NT2/D1 (cell line): ENCODE results near the gene NCCRP1.
A peak's percentile ranks its signal among the peaks of the same experiment; 100 is the strongest.

Experiments used
- DNase-seq: peaks from one replicate; pipeline ENCODE4 v3.0.0-alpha.2; 2011; ENCODE audit warnings: low read depth, low spot score
- H3K27me3 ChIP-seq: 2 replicates; pipeline ENCODE4 v1.6.0; 2011; ENCODE audit warnings: mild to moderate bottlenecking; ENCODE audit not compliant: insufficient read length, insufficient read depth
- H3K36me3 ChIP-seq: 2 replicates; pipeline ENCODE4 v1.6.1; 2011; ENCODE audit warnings: mild to moderate bottlenecking, low read length, mixed read lengths; ENCODE audit not compliant: insufficient read depth, insufficient read length
- H3K4me1 ChIP-seq: 2 replicates; pipeline ENCODE4 v1.5.1; 2011; ENCODE audit not compliant: insufficient read depth, insufficient read length
- H3K4me3 ChIP-seq: 2 replicates; pipeline ENCODE4 v1.5.1; 2011; ENCODE audit warnings: low read depth; ENCODE audit not compliant: insufficient read length
- H3K9ac ChIP-seq: 2 replicates; pipeline ENCODE4 v1.6.0; 2011; ENCODE audit warnings: low read depth; ENCODE audit not compliant: insufficient read length
- H3K9me3 ChIP-seq: 2 replicates; pipeline ENCODE4 v1.5.1; 2011; ENCODE audit warnings: mild to moderate bottlenecking, low read length; ENCODE audit not compliant: insufficient read depth
- SUZ12 ChIP-seq: IDR thresholded peaks from 2 replicates; pipeline ENCODE4 v1.6.1; 2011; ENCODE audit not compliant: insufficient read length, insufficient read depth; ENCODE audit errors: extremely low read depth
- YY1 ChIP-seq: IDR thresholded peaks from 2 replicates; pipeline ENCODE4 v1.6.1; 2011; ENCODE audit not compliant: insufficient read length, insufficient read depth
- ZNF274 ChIP-seq: IDR thresholded peaks from 2 replicates; pipeline ENCODE4 v1.6.1; 2011; ENCODE audit warnings: mild to moderate bottlenecking, low read depth, low read length

The NCCRP1 gene

DNA sequence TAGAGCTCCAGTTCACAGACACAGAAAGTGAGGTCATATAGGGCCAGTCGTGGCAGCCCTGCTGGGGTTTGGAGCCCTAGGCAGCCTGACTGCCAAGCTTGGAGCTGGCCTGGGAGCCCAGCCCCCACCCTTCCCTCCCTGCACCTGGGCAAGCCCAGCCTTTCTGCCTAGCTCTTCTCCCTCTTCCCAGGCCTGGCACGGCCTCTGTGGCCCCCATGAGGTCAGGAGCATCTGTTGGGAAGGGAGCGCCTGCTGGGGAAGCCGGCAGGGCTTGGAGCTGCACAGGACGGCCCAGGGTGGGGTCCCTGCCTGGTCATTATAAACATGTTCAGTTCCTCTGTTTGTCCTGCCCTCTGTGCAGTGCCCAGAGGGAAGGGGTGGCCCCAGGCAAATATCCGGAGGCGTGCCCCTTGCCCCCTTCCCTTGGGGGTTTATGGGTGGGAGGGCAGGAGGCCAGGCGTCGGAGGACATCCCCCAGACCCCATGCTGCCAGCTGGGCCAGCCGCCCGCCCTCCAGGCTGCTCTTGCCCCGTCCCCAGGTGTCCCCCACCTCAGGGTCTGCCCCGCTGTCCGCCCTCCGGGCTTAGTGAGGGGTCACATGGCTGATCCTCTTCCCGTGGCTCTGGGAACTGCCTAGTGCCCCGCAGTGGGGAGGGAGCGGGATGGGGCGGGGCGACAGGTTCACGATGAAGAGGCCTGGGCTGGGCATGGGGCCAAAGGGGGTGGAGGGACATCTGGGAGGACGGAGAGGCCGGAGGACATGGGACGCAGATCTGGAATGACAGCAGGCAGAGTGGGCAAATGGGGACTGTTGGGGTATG, 30.0 kb upstream of the NCCRP1 start:
- Histone ChIP-seq H3K9me3 (no peaks in the 10 kb centered on the region), H3K9ac (no peak overlapping the region), H3K4me1 (peaks cover 13% of the 10 kb centered on the region), H3K4me3 (no peak overlapping the region), H3K27me3 (no peaks in the 10 kb centered on the region), H3K36me3 (peaks cover 18% of the 10 kb centered on the region)
- TF ChIP-seq SUZ12: no peak
- DNase-seq: no peak

DNA sequence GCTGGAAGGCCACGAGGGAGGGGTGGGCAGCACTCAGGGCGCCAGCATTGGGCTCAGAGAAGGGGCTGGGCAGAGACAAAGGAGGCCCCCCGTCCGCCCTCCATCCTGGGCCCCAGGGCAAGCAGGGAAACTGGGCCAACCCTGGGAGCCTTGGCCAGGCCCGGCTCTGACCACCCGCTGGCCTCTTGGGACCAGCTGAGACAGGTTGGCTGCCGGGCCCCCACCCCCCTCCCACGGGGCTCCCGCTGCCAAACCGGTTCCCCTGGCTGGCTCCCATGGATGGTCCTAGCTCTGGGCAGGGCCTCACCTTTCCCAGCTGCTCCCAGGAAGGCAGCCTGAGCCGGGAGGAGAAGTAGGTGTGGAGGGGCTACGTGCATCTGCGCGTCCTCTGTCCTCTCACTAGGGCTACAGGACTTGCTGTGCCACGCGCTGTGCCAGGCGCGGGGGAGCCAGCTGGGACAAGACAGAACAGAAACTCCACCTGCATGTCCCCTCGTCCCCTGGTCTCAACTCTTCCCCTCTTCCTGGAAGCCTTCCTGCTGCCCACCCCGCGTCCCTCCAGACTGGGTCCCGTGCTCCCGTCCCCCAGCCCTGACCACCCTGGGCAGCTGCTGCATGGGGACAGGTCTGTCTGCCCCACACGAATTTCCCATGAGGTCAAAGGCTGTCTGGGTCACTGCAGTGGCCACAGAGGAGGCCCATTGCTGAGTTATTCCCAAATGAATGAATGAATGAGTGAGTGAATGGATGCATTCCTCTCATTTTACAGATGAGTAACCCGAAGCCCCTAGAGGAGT, 29.1 kb upstream of the NCCRP1 start:
- H3K36me3 ChIP-seq: peaks cover 24% of the 10 kb centered on the region
- H3K9me3 ChIP-seq: no peaks in the 10 kb centered on the region
- TF ChIP-seq YY1: no peak
- TF ChIP-seq ZNF274: no peak
- no peak for TF ChIP-seq SUZ12
- H3K4me1 ChIP-seq: peaks cover 15% of the 10 kb centered on the region
- H3K27me3 ChIP-seq: no peaks in the 10 kb centered on the region
- H3K4me3 ChIP-seq: no peak overlapping the region
- H3K9ac ChIP-seq: peak overlapping the region; percentile 10
- no peak for DNase-seq

DNA sequence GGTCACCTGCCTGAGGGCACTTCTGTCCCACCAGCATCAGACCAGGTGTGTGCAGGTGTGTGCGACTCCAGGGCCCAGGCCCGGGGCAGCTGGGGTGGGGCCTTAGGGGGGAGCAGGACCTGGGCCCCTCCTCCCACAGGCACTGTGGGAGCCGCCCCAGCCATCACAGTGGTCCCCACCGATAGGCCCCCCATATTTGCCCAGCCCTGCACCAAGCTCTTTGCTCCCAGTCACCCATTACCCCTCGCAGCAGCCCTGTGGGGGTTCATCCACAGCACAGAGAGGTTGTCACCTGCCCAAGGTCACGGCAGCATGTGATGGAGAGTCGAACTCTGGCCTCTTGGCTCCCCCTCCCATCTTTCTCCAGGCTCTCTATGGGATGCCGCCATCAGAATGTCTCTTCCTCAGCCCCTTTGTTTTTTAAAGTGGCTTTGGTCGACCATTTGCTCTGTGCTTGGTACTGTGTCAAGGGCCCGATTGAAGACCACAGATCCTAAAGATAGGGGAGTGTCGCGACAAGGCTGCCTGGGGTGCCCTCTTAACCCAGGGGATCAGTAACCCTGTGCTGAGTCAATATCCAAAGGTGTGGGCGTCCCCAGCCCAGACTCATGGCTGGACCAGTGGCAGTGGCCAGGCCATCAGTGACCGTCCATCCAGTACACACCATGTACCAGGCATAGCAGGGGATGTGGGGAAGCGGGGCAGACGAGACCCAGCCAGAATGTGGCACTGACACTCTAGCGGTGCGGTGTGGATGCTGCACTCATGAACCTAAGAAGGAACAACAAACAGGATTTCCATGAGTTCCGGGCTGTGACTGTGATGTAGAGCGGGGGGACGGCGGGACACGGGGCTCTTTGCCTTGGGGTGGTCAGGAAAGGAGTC, 28.3 kb upstream of the NCCRP1 start:
- TF ChIP-seq ZNF274 (no peak), YY1 (no peak), SUZ12 (no peak)
- Histone ChIP-seq H3K4me1 (peaks cover 16% of the 10 kb centered on the region), H3K27me3 (no peaks in the 10 kb centered on the region), H3K9me3 (no peaks in the 10 kb centered on the region), H3K36me3 (peaks cover 25% of the 10 kb centered on the region), H3K4me3 (no peak overlapping the region), H3K9ac (no peak overlapping the region)
- no peak for DNase-seq

DNA sequence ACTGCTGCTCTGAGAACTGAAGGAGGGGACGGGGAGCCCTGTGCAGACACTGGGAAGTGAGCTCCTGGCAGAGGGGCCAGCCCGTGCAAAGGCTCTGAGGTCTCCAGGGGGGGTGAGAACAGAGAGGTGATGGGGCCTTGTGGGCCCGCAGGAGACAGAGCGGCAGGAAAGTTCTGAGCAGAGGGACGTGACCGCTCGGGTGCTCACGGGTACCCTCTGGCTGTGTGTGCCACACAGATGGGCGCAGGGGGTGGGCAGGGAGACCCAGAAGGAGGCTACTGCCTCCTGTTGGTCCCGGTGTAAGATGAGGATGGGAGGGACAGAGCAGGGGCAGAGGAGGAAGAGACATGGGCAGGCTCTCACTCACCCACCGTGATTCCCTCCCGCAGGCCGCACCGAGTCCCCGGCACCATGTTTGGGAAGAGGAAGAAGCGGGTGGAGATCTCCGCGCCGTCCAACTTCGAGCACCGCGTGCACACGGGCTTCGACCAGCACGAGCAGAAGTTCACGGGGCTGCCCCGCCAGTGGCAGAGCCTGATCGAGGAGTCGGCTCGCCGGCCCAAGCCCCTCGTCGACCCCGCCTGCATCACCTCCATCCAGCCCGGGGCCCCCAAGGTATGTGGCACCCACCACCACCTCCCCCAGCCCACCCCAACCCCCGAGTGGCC, 27.5 kb upstream of the NCCRP1 start:
- H3K9ac ChIP-seq: no peak overlapping the region
- peaks cover 29% of the 10 kb centered on the region for H3K36me3 ChIP-seq
- TF ChIP-seq SUZ12: no peak
- no peak for TF ChIP-seq YY1
- TF ChIP-seq ZNF274: no peak
- H3K4me3 ChIP-seq: no peak overlapping the region
- no peaks in the 10 kb centered on the region for H3K27me3 ChIP-seq
- DNase-seq: no peak
- no peaks in the 10 kb centered on the region for H3K9me3 ChIP-seq
- H3K4me1 ChIP-seq: peaks cover 16% of the 10 kb centered on the region

DNA sequence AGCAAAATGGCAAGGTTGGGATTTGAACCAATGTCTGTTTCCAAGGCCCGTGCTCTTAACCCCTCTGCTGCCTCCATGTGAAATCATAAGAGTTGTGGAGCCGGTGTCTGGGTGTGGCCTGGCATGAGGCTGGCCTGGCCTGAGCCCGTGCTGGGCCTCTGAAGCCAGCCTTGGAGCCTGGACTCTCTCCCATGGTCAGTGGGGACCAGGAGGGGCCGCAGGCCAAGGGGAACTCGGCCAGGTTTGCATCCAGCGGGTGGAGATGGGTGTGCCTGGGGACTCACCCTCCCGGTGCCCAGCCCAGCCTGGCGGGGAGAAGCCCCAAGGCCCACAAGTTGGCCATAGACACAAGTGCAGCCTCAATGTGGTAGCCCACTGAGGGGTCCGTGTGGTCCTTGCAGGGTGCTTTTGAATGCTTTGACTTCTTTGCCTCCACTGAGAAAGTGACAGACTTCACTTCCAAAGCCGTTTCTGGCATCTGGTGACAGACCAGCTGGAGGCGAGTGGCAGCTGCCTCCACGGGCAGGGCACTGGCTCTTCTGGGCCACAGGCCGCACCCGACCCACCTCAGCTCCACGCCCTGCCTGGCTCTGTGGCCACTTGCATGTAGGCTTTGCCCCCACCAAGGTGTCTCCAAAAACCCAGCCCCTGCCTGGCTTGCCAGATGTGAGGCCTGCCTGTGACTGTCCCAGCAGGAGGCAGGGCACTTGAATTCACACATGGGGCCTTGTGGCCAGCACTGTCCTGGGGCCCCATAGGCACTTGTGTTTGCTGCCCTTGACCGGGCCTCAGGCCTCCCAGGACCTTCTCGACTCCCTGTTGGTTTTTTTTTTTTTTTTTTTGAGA, 26.2 kb upstream of the NCCRP1 start:
- Histone ChIP-seq H3K27me3 (no peaks in the 10 kb centered on the region), H3K9ac (no peak overlapping the region), H3K36me3 (peaks cover 40% of the 10 kb centered on the region), H3K4me1 (peaks cover 16% of the 10 kb centered on the region), H3K9me3 (no peaks in the 10 kb centered on the region), H3K4me3 (no peak overlapping the region)
- no peak for TF ChIP-seq ZNF274
- no peak for DNase-seq
